Endothelial cell of umbilical vein (primary cell): Measurements from ENCODE around the gene CRK. TPM values are rescaled to one million over a fixed set of nuclear protein-coding genes. Genes with fewer than 3 reads are reported as not detected.

Experiments used
- BruUV-seq: library from RNA; stranded (reverse); fragments of 400-500 nt; replicated peaks from 2 replicates; lab custom pipeline; 2021; lab: Mats Ljungman, UMichigan
- CTCF ChIA-PET: fragments of 300-600, 350-600 bp; sonication (Branson Sonifier 250); formaldehyde crosslinking; loops from one replicate; lab custom pipeline; 2021; ENCODE audit warnings: antibody characterized with exemption, inconsistent platforms; lab: Charles Lee
- POLR2A ChIA-PET: fragments of 300-600, 350-600 bp; sonication (Branson Sonifier 250); formaldehyde crosslinking; loops from one replicate; lab custom pipeline; 2021; ENCODE audit warnings: antibody characterized with exemption, inconsistent platforms; lab: Charles Lee
- DNase-seq: peaks from one replicate; pipeline ENCODE4 v3.0.0-alpha.2; 2011; ENCODE audit warnings: low read depth, low spot score
- FAIRE-seq: peaks from 2 replicates; lab custom pipeline; 2011; peaks lifted over from hg19 to GRCh38; lab: Jason Lieb, UNC
- H2AFZ ChIP-seq: 2 replicates; pipeline ENCODE4 v1.6.0; 2012; ENCODE audit warnings: low read depth, low read length, control low read depth, inconsistent platforms
- H3K27ac ChIP-seq: 2 replicates; pipeline ENCODE4 v1.5.1; 2011; ENCODE audit warnings: low read depth, mild to moderate bottlenecking, control low read depth, low read length, moderate library complexity; ENCODE audit not compliant: insufficient read depth
- H3K27me3 ChIP-seq, 2 experiments: 2 replicates each; pipeline versions ENCODE4 v1.6.0 to v1.6.1; 2011; ENCODE audit warnings: low read length in 2 of 2, mixed read lengths in 1 of 2; ENCODE audit not compliant: control insufficient read depth in 2 of 2, insufficient read depth in 2 of 2
- H3K36me3 ChIP-seq, 2 experiments: 2 replicates in 1 of 2; 3 replicates in 1 of 2; pipeline ENCODE4 v1.5.1; 2011; ENCODE audit warnings: low read length in 2 of 2, mild to moderate bottlenecking in 1 of 2, moderate library complexity in 1 of 2; ENCODE audit not compliant: control insufficient read depth in 2 of 2, insufficient read depth in 2 of 2; ENCODE audit errors: extremely low read depth in 1 of 2
- H3K4me1 ChIP-seq: 3 replicates; pipeline ENCODE4 v1.5.1; 2011; ENCODE audit warnings: mild to moderate bottlenecking, low read length; ENCODE audit not compliant: control insufficient read depth, insufficient read depth; ENCODE audit errors: extremely low read depth
- H3K4me2 ChIP-seq: 2 replicates; pipeline ENCODE4 v1.6.1; 2011; ENCODE audit warnings: low read length, control low read depth, mixed read lengths; ENCODE audit not compliant: insufficient read depth
- H3K4me3 ChIP-seq, 3 experiments: fragments of 200-600 bp in 1 of 3; sonication (generic), shearing (Covaris generic) in 1 of 3; replicated peaks in 1 of 3; 2 replicates each; pipeline ENCODE4 v1.5.1; 2011 to 2016; ENCODE audit warnings: control low read depth in 3 of 3, low read length in 3 of 3, mild to moderate bottlenecking in 2 of 3, inconsistent platforms in 1 of 3, low read depth in 1 of 3, moderate library complexity in 1 of 3; ENCODE audit not compliant: insufficient read depth in 1 of 3
- H3K79me2 ChIP-seq: 2 replicates; pipeline ENCODE4 v1.6.0; 2012; ENCODE audit warnings: low read length, inconsistent platforms; ENCODE audit not compliant: control insufficient read depth, insufficient read depth
- H3K9ac ChIP-seq: replicated peaks from 2 replicates; pipeline ENCODE3; 2011; ENCODE audit warnings: low read length, control low read depth; ENCODE audit not compliant: insufficient read depth; ENCODE audit errors: extremely low read depth
- H3K9me1 ChIP-seq: replicated peaks from 3 replicates; pipeline ENCODE4 v1.6.0; 2011; ENCODE audit warnings: mild to moderate bottlenecking, low read length; ENCODE audit not compliant: control insufficient read depth, insufficient read depth; ENCODE audit errors: extremely low read depth
- H3K9me3 ChIP-seq: replicated peaks from 2 replicates; pipeline ENCODE4 v1.5.1; 2012; ENCODE audit warnings: low read length, inconsistent platforms; ENCODE audit not compliant: control insufficient read depth, insufficient read depth
- H4K20me1 ChIP-seq: replicated peaks from 2 replicates; pipeline ENCODE3; 2011; ENCODE audit warnings: mild to moderate bottlenecking, low read length; ENCODE audit not compliant: control insufficient read depth, insufficient read depth; ENCODE audit errors: extremely low read depth
- EZH2 ChIP-seq: IDR thresholded peaks from 2 replicates; pipeline ENCODE4 v1.6.1; 2012; ENCODE audit warnings: borderline replicate concordance, low read depth, mild to moderate bottlenecking, moderate library complexity, low read length, inconsistent platforms; ENCODE audit not compliant: severe bottlenecking
- FOS ChIP-seq: IDR thresholded peaks from 2 replicates; pipeline ENCODE4 v1.6.1; 2011; ENCODE audit warnings: mild to moderate bottlenecking, low read length, moderate library complexity, borderline replicate concordance; ENCODE audit not compliant: insufficient read depth
- GATA2 ChIP-seq: IDR thresholded peaks from 2 replicates; pipeline ENCODE4 v1.7.0; 2011; ENCODE audit warnings: low read depth, mild to moderate bottlenecking, moderate library complexity, mixed read lengths, low read length; ENCODE audit not compliant: insufficient read length, insufficient read depth
- JUN ChIP-seq: IDR thresholded peaks from 2 replicates; pipeline ENCODE4 v1.6.1; 2011; ENCODE audit warnings: borderline replicate concordance, low read depth; ENCODE audit not compliant: insufficient read length, insufficient read depth
- MYC ChIP-seq: IDR thresholded peaks from one replicate; pipeline ENCODE4 v1.6.1; 2011; ENCODE audit warnings: mild to moderate bottlenecking, low read depth, low read length
- POLR2AphosphoS5 ChIP-seq: IDR thresholded peaks from 2 replicates; pipeline ENCODE4 v1.6.1; 2012; ENCODE audit warnings: low read depth, mild to moderate bottlenecking, control low read depth, low read length, moderate library complexity; ENCODE audit not compliant: insufficient read depth
- dilution Hi-C: fragments of 300-500 bp; cut with MboI; formaldehyde crosslinking; loops from one replicate; pipeline ENCODE4 v1.15.0; 2019; ENCODE audit warnings: low sequenced_read_pairs; ENCODE audit not compliant: extremely low pct_ligation_motif_present
- intact Hi-C: fragments of 100-400 bp; cut with micrococcal nuclease; formaldehyde crosslinking; loops from one replicate; pipeline ENCODE4 v1.10.0; 2022
- polyA plus RNA-seq, 4 experiments: library from polyadenylated mRNA; depleted of rRNA in 3 of 4; stranded (reverse) in 3 of 4; unstranded in 1 of 4; fragments of >200 nt; gene quantifications; 2 replicates each; pipeline versions ENCODE4 v1.2.1 to v1.2.3, GENCODE V29; 2011 to 2012; ENCODE audit warnings: missing spikeins in 1 of 4
- total RNA-seq: library from RNA; stranded (reverse); gene quantifications from 2 replicates; pipeline ENCODE4 v1.2.3, GENCODE V29; 2021
- TF ChIP-seq, protein P1 (sequence below): IDR thresholded peaks from 2 replicates; pipeline ENCODE4 v1.6.1; 2011; ENCODE audit not compliant: insufficient read depth, insufficient read length
- TF ChIP-seq, protein P2 (sequence below), 2 donors: IDR thresholded peaks; 1 replicate in 1 of 2; 2 replicates in 1 of 2; pipeline ENCODE4 v1.5.1; 2011; ENCODE audit warnings: low read length in 2 of 2, mild to moderate bottlenecking in 2 of 2, moderate library complexity in 2 of 2, control low read depth in 1 of 2, inconsistent platforms in 1 of 2, low read depth in 1 of 2; ENCODE audit not compliant: insufficient read depth in 1 of 2; ENCODE audit errors: extremely low read depth in 1 of 2

Gene CRK
- total and polyA plus RNA-seq, 2 donors (not counting 3 experiments of a cell fraction or from before 2014, with no cell fraction given): 52.8 to 67.2 TPM

DNA sequence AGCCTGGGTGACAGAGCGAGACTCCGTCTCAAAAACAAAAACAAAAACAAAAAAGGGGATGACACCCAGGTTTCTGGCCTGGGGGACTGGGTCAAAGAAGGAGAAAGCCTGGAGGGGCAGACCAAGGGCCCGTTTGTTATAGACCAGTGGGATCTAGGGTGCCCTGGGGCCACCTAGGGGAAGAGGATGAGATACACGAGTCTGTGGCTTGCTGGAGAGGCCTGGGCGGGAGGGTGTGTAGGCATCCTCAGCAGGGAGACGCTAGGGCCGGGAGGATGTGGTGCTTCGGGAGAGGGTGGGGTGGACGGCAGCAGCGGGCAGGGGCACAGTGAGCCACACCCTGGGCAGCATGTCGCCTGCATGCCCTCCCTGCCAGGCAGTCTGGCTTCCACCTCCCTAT is 17.1 kb upstream of the CRK start:
- no peak overlapping the region for H3K4me2 ChIP-seq
- CTCF ChIA-PET: interaction anchor here (1.0 to 1.4 kb wide), 2 partner anchors 12 to 108 kb away, joined by 3 to 4 read pairs; no protein-coding TSS in a partner anchor
- no peaks in the 10 kb centered on the region for H4K20me1 ChIP-seq
- no peaks in the 10 kb centered on the region for H3K9me1 ChIP-seq
- H3K79me2 ChIP-seq: no peaks in the 10 kb centered on the region
- no peak overlapping the region for H3K27ac ChIP-seq
- intact Hi-C loops: no loop called here
- no peaks in the 10 kb centered on the region for H3K27me3 ChIP-seq
- no peaks in the 10 kb centered on the region for H3K9me3 ChIP-seq
- no peak overlapping the region for H3K4me3 ChIP-seq
- DNase-seq (no peak), FAIRE-seq (no peak)
- POLR2A ChIA-PET: no interaction called here
- no TSS peak for BruUV-seq
- dilution Hi-C loops: no loop called here
- no peaks in the 10 kb centered on the region for H3K4me1 ChIP-seq
- no peak overlapping the region for H3K9ac ChIP-seq
- H3K36me3 ChIP-seq: peaks cover 8 to 51% of the 10 kb centered on the region in 2 experiments
- no peak overlapping the region for H2AFZ ChIP-seq
- TF ChIP-seq, protein P1, sequence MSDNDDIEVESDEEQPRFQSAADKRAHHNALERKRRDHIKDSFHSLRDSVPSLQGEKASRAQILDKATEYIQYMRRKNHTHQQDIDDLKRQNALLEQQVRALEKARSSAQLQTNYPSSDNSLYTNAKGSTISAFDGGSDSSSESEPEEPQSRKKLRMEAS: no peak
- TF ChIP-seq POLR2AphosphoS5: no peak
- TF ChIP-seq EZH2: no peak
- TF ChIP-seq, protein P2, sequence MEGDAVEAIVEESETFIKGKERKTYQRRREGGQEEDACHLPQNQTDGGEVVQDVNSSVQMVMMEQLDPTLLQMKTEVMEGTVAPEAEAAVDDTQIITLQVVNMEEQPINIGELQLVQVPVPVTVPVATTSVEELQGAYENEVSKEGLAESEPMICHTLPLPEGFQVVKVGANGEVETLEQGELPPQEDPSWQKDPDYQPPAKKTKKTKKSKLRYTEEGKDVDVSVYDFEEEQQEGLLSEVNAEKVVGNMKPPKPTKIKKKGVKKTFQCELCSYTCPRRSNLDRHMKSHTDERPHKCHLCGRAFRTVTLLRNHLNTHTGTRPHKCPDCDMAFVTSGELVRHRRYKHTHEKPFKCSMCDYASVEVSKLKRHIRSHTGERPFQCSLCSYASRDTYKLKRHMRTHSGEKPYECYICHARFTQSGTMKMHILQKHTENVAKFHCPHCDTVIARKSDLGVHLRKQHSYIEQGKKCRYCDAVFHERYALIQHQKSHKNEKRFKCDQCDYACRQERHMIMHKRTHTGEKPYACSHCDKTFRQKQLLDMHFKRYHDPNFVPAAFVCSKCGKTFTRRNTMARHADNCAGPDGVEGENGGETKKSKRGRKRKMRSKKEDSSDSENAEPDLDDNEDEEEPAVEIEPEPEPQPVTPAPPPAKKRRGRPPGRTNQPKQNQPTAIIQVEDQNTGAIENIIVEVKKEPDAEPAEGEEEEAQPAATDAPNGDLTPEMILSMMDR (IDR thresholded peaks at IDR 0.05; ENCODE audit: extremely low read depth in 1 of 2, insufficient read depth in 1 of 2, low read depth in 1 of 2, low read length in 2 of 2): no peak
- TF ChIP-seq MYC: no peak
- no peak for TF ChIP-seq GATA2
- TF ChIP-seq FOS: no peak
- no peak for TF ChIP-seq JUN
